T-helper 2 cell (primary cell): ENCODE measurements around the gene RIMBP3C.
"Not testable (repeated sequence)": the region's sequence is repeated elsewhere in the genome, so short reads cannot be mapped to it uniquely, and the experiment has no call there.

Source experiments
- DNase-seq, 5 experiments: peaks; one replicate each; pipeline versions ENCODE4 v3.0.0 to v3.0.0-alpha.2; 2012 to 2022

The RIMBP3C gene

GRCh38 chr22:21516970-21517764 lies 34.1 kb downstream of the RIMBP3C start:
- not testable (repeated sequence) for DNase-seq

- not testable (repeated sequence) for DNase-seq
Measured at GRCh38 chr22:21516522-21516921, 34.7 kb downstream of the RIMBP3C start.

GRCh38 chr22:21515234-21515633 lies 36.0 kb downstream of the RIMBP3C start:
- not testable (repeated sequence) for DNase-seq

GRCh38 chr22:21514117-21514516 lies 37.1 kb downstream of the RIMBP3C start:
- DNase-seq, result not testable (repeated sequence)

GRCh38 chr22:21512022-21512421 lies 39.2 kb downstream of the RIMBP3C start:
- DNase-seq, result not testable (repeated sequence)

GRCh38 chr22:21510397-21510796 lies 40.9 kb downstream of the RIMBP3C start:
- DNase-seq, result not testable (repeated sequence)

- DNase-seq, result not testable (repeated sequence)
Measured at GRCh38 chr22:21499623-21500506, 51.4 kb downstream of the RIMBP3C start.

DNA sequence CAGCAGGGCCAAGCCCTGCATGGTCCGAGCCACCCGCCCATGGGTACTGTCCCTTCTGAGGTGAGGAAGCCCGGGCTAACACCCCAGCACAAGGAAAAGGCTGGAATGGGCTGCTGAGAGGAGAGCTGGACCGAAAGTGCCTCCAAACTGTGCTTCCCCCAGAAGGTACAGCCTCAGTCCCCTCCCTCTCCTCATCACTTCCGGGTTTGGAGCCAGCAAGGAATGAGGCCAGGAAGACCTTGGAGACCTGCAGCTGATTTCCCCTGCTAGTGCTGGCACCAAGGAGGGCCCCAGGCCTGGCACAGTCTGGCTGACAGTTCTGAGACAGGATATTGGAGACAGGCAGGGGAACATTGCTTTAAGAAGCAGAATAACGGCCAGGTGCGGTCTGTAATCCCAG lies 52.8 kb downstream of the RIMBP3C start:
- not testable (repeated sequence) for DNase-seq

GRCh38 chr22:21497984-21498383 lies 53.3 kb downstream of the RIMBP3C start:
- DNase-seq, result not testable (repeated sequence)
